Osteoblast (primary cell): ENCODE results near the gene TCEAL9. TPM values are rescaled to one million over a fixed set of nuclear protein-coding genes. Genes with fewer than 3 reads are reported as not detected.

Experiments used
- DNase-seq: peaks from one replicate; pipeline ENCODE4 v3.0.0; 2011; ENCODE audit warnings: low spot score, mixed read lengths; ENCODE audit not compliant: insufficient read length; ENCODE audit errors: missing footprints
- H2AFZ ChIP-seq: 2 replicates; pipeline ENCODE4 v1.6.0; 2011; ENCODE audit warnings: mild to moderate bottlenecking, low read length
- H3K27ac ChIP-seq: 2 replicates; pipeline ENCODE4 v1.5.1; 2011; ENCODE audit warnings: mild to moderate bottlenecking, low read depth, low read length, moderate library complexity
- H3K27me3 ChIP-seq: 2 replicates; pipeline ENCODE4 v1.6.0; 2012; ENCODE audit warnings: mild to moderate bottlenecking, control low read depth, inconsistent platforms, low read length, moderate library complexity; ENCODE audit not compliant: insufficient read depth
- H3K36me3 ChIP-seq: 2 replicates; pipeline ENCODE4 v1.5.1; 2011; ENCODE audit warnings: mild to moderate bottlenecking, low read length, control low read depth, moderate library complexity; ENCODE audit not compliant: insufficient read depth
- H3K4me1 ChIP-seq: 2 replicates; pipeline ENCODE4 v1.5.1; 2011; ENCODE audit warnings: mild to moderate bottlenecking, low read length, control low read depth, moderate library complexity; ENCODE audit not compliant: insufficient read depth
- H3K4me2 ChIP-seq: 2 replicates; pipeline ENCODE4 v1.6.0; 2011; ENCODE audit warnings: mild to moderate bottlenecking, low read length; ENCODE audit not compliant: insufficient read depth
- H3K4me3 ChIP-seq: fragments of 200-600 bp; sonication (generic); 3 replicates; pipeline ENCODE4 v1.5.1; 2012; ENCODE audit warnings: mild to moderate bottlenecking, low read length, inconsistent platforms; ENCODE audit not compliant: insufficient read depth
- H3K79me2 ChIP-seq: 2 replicates; pipeline ENCODE4 v1.6.0; 2012; ENCODE audit warnings: mild to moderate bottlenecking, low read length, control low read depth, inconsistent platforms; ENCODE audit not compliant: insufficient read depth
- H3K9me3 ChIP-seq: 2 replicates; pipeline ENCODE4 v1.5.1; 2011; ENCODE audit warnings: low read depth, low read length, control low read depth
- H4K20me1 ChIP-seq: 2 replicates; pipeline ENCODE4 v1.6.0; 2012; ENCODE audit warnings: mild to moderate bottlenecking, low read length, control low read depth; ENCODE audit not compliant: insufficient read depth
- CTCF ChIP-seq: IDR thresholded peaks from 2 replicates; pipeline ENCODE4 v1.5.1; 2011; ENCODE audit warnings: mild to moderate bottlenecking, low read depth, low read length, moderate library complexity; ENCODE audit errors: extremely low read depth
- total RNA-seq: library from RNA; depleted of rRNA; stranded (reverse); fragments of >200 nt; gene quantifications from 2 replicates; pipeline ENCODE4 v1.2.3, GENCODE V29; 2012

TCEAL9 gene
- total RNA-seq, 1 donor = 110 TPM

DNA sequence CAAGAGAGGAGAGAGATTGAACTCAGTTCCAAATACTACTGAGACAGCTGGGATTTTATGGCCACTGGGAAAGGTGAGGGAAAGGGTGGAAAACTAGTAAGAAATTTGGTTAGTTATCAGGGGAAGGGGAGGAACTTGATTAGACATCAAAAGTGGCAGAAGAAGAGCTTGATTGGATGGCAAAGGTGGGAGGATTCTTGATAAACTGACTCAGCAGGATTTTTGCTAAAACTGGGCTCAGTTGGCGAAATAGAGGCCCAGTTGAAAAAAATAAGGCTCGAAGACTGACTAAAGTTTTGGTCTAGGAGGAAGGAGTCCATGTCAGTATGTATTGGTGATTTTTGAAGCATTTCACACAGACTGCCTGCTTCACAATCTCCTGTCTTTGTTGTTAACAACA lies 30.0 kb downstream of the TCEAL9 start:
- Histone ChIP-seq H3K4me1 (no peaks in the 10 kb centered on the region), H3K79me2 (no peaks in the 10 kb centered on the region), H4K20me1 (no peaks in the 10 kb centered on the region), H3K36me3 (no peaks in the 10 kb centered on the region), H3K9me3 (no peaks in the 10 kb centered on the region), H2AFZ (no peak overlapping the region), H3K4me2 (no peak overlapping the region), H3K27ac (no peak overlapping the region), H3K27me3 (no peaks in the 10 kb centered on the region), H3K4me3 (no peak overlapping the region)
- DNase-seq = no peak
- no peak for TF ChIP-seq CTCF

DNA sequence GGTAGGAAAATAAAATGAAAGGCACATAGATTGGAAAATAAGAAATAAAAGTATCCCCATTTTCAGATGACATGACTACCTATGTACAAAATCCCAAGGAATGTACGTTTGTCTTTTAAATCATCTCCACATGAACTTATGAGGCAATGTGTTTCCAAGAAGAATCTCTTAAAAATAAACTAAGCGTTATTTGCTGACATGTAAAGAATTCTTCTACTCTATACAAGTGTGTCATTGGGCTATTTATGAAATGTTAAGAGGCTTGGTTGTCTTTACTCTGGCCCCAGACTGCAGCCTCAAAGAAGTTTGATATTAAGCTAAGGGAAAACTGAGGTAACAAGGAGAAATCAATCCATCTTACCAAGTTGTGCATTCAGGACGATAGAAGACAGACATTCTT lies 37.2 kb downstream of the TCEAL9 start:
- no peak overlapping the region for H2AFZ ChIP-seq
- no peak for TF ChIP-seq CTCF
- no peak for DNase-seq

DNA sequence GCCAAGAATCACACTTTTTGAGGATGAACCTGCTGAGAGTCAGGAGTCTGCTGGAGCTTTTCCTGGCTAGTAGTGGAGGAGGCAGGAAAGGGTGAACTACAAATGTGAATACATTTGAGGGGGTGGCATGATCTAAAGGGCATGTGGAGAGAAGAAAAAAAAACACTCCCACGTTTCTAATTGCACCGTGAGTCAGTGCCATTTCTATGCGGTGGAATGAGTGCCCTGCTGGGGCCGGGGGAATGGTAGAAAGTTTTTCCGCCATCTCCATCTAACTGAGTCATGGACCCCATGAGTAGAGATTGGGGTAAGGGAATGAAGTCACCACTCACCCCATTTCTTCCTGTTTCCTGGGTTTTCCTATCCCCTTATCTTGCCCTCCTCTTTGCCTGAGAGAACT lies 39.9 kb downstream of the TCEAL9 start:
- Histone ChIP-seq H3K4me1 (peaks cover 36% of the 10 kb centered on the region), H3K4me3 (no peak overlapping the region), H3K27ac (peak overlapping the region; percentile 92), H3K4me2 (peak overlapping the region; percentile 15), H3K27me3 (no peaks in the 10 kb centered on the region), H3K9me3 (no peaks in the 10 kb centered on the region), H2AFZ (peak overlapping the region; percentile 52), H4K20me1 (no peaks in the 10 kb centered on the region), H3K36me3 (no peaks in the 10 kb centered on the region), H3K79me2 (no peaks in the 10 kb centered on the region)
- no peak for TF ChIP-seq CTCF
- peak; percentile 29 for DNase-seq

More for the DNA sequence above, 37.2 kb downstream of the TCEAL9 start:
- no peak overlapping the region for H3K27ac ChIP-seq
- no peaks in the 10 kb centered on the region for H3K9me3 ChIP-seq
- H3K4me3 ChIP-seq = no peak overlapping the region
- no peak overlapping the region for H3K4me2 ChIP-seq
- peaks cover 25% of the 10 kb centered on the region for H3K4me1 ChIP-seq
- no peaks in the 10 kb centered on the region for H4K20me1 ChIP-seq
- no peaks in the 10 kb centered on the region for H3K27me3 ChIP-seq
- H3K79me2 ChIP-seq = no peaks in the 10 kb centered on the region
- no peaks in the 10 kb centered on the region for H3K36me3 ChIP-seq

- H3K4me2 ChIP-seq = peak overlapping the region; percentile 15
These were observed 40.4 kb downstream of the TCEAL9 start for GRCh38 chrX:103396660-103397059.

More at GRCh38 chrX:103396660-103397059, 40.4 kb downstream of the TCEAL9 start:
- Histone ChIP-seq H3K79me2 (no peaks in the 10 kb centered on the region), H3K4me1 (peaks cover 36% of the 10 kb centered on the region), H3K27ac (peak overlapping the region; percentile 92), H3K9me3 (no peaks in the 10 kb centered on the region), H4K20me1 (no peaks in the 10 kb centered on the region), H3K27me3 (no peaks in the 10 kb centered on the region), H3K36me3 (no peaks in the 10 kb centered on the region), H3K4me3 (no peak overlapping the region), H2AFZ (peak overlapping the region; percentile 52)
- TF ChIP-seq CTCF = no peak
- no peak for DNase-seq
